Gastroesophageal sphincter (tissue), 3 donors: ENCODE results near the gene ATP2B2.

Experiments
- EP300 ChIP-seq: sonication (generic); formaldehyde crosslinking; IDR thresholded peaks from one replicate; pipeline ENCODE4 v1.6.1; 2017; ENCODE audit warnings: antibody characterized with exemption, mild to moderate bottlenecking
- POLR2A ChIP-seq, 2 donors: fragments of 450-650 bp; IDR thresholded peaks; one replicate each; pipeline ENCODE4 v1.6.1; 2017; ENCODE audit warnings: antibody characterized with exemption in 2 of 2, mild to moderate bottlenecking in 2 of 2, moderate library complexity in 1 of 2
- POLR2AphosphoS5 ChIP-seq: sonication (generic); formaldehyde crosslinking; IDR thresholded peaks from one replicate; pipeline ENCODE4 v1.6.1; 2017; ENCODE audit warnings: antibody characterized with exemption
- TF ChIP-seq, protein P1 (sequence below), 4 experiments: fragments of 200-600 bp in 2 of 4; fragments of 450-650 bp in 2 of 4; sonication (generic) in 1 of 4; IDR thresholded peaks; one replicate each; pipeline ENCODE4 v1.5.1; 2017 to 2019; ENCODE audit warnings: antibody characterized with exemption in 4 of 4, mild to moderate bottlenecking in 2 of 4, moderate library complexity in 2 of 4

DNA sequence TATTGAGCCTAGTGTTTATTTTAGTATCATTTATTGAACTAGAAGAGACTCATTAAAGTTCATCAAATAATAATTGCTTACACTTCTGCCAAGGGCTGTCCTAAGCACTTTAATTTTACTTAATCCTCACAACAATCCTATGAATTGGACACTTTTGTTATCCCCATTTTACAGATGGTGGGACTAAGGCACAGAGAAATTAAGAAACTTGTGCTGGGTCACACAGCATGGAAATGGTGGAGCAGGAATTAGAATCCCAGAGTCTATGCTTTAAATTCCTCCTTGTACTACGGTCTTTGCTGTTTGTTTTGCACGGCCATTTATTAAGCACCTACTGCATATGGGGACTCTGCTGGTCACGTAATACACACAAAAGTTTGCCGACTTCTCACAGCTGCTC, 7.9 kb downstream of the ATP2B2 start:
- TF ChIP-seq, protein P1, sequence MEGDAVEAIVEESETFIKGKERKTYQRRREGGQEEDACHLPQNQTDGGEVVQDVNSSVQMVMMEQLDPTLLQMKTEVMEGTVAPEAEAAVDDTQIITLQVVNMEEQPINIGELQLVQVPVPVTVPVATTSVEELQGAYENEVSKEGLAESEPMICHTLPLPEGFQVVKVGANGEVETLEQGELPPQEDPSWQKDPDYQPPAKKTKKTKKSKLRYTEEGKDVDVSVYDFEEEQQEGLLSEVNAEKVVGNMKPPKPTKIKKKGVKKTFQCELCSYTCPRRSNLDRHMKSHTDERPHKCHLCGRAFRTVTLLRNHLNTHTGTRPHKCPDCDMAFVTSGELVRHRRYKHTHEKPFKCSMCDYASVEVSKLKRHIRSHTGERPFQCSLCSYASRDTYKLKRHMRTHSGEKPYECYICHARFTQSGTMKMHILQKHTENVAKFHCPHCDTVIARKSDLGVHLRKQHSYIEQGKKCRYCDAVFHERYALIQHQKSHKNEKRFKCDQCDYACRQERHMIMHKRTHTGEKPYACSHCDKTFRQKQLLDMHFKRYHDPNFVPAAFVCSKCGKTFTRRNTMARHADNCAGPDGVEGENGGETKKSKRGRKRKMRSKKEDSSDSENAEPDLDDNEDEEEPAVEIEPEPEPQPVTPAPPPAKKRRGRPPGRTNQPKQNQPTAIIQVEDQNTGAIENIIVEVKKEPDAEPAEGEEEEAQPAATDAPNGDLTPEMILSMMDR (IDR thresholded peaks at IDR 0.05), result no peak
- TF ChIP-seq POLR2A (IDR thresholded peaks at IDR 0.05) (no peak), EP300 (no peak), POLR2AphosphoS5 (no peak)
